ENCODE measurements around the gene WDFY4. TPM values are rescaled to one million over a fixed set of nuclear protein-coding genes. Genes with fewer than 3 reads are reported as not detected.

Gene WDFY4
- total RNA-seq, 1 donor from 2014 or later: 0.25 TPM

- no peaks in the 10 kb centered on the region for H3K36me3 ChIP-seq (ENCODE audit: insufficient read depth, low read length)
Observed at GRCh38 chr10:48907730-48908129, 223.1 kb downstream of the WDFY4 start.

DNA sequence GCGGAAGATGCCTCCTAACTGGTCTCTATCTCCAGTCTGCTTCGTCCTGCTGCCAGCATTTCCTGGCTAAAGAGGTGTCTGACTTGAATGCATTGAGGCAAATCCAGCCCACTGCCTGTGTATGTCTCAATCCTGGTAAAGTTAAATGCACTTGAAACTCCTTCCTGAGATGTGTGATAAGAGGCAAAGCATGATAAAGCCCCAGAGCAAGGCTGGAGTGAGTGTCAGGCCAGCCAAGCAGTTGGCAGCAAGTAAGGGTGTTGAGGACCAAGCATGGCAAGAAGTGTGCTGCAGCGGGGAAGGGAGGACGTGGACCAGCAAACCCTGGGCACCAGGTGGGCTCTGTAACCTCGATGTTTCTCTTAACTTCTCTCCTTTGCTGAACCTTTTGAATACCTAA lies 225.9 kb downstream of the WDFY4 start:
- Histone ChIP-seq H2AFZ (ENCODE audit: low read depth, low read length) (no peak overlapping the region), H3K27ac (ENCODE audit: low read depth, low read length) (no peak overlapping the region), H3K4me2 (ENCODE audit: low read length) (no peak overlapping the region), H3K4me1 (ENCODE audit: insufficient read depth, low read length) (no peaks in the 10 kb centered on the region), H3K9me3 (ENCODE audit: insufficient read depth, low read depth, low read length) (no peaks in the 10 kb centered on the region), H3K36me3 (ENCODE audit: insufficient read depth, low read length) (no peaks in the 10 kb centered on the region), H3K79me2 (ENCODE audit: insufficient read depth, low read length) (no peaks in the 10 kb centered on the region), H4K20me1 (ENCODE audit: insufficient read depth, low read length) (no peaks in the 10 kb centered on the region), H3K27me3 (ENCODE audit: insufficient read depth, low read length) (no peaks in the 10 kb centered on the region), H3K9ac (ENCODE audit: low read length) (no peak overlapping the region), H3K4me3 (ENCODE audit: insufficient read depth, low read depth, low read length) (no peak overlapping the region)
- Mint-ChIP-seq H3K27ac (ENCODE audit: unreplicated experiment) (no peak overlapping the region), H3K9me3 (ENCODE audit: unreplicated experiment) (no peaks in the 10 kb centered on the region), H3K4me1 (ENCODE audit: low read depth, unreplicated experiment) (no peaks in the 10 kb centered on the region), H3K27me3 (ENCODE audit: low read depth, unreplicated experiment) (peaks cover 27% of the 10 kb centered on the region), H3K4me3 (ENCODE audit: unreplicated experiment) (no peak overlapping the region), H3K36me3 (ENCODE audit: low read depth, unreplicated experiment) (no peaks in the 10 kb centered on the region)
- DNase-seq (ENCODE audit: low read depth) (no peak), FAIRE-seq (no peak)
- no peak for TF ChIP-seq EZH2 (IDR thresholded peaks at IDR 0.05; ENCODE audit: insufficient read depth, low read length)
- no peak for TF ChIP-seq CTCF (IDR thresholded peaks at IDR 0.05; ENCODE audit: insufficient read depth, low read depth, low read length)

More at GRCh38 chr10:48907730-48908129, 223.1 kb downstream of the WDFY4 start:
- Mint-ChIP-seq H3K9me3 (ENCODE audit: unreplicated experiment) (no peaks in the 10 kb centered on the region), H3K27ac (ENCODE audit: unreplicated experiment) (no peak overlapping the region), H3K27me3 (ENCODE audit: low read depth, unreplicated experiment) (peaks cover 25% of the 10 kb centered on the region), H3K36me3 (ENCODE audit: low read depth, unreplicated experiment) (no peaks in the 10 kb centered on the region), H3K4me1 (ENCODE audit: low read depth, unreplicated experiment) (no peaks in the 10 kb centered on the region), H3K4me3 (ENCODE audit: unreplicated experiment) (no peak overlapping the region)
- H4K20me1 ChIP-seq (ENCODE audit: insufficient read depth, low read length): no peaks in the 10 kb centered on the region
- TF ChIP-seq EZH2 (IDR thresholded peaks at IDR 0.05; ENCODE audit: insufficient read depth, low read length) (no peak), CTCF (IDR thresholded peaks at IDR 0.05; ENCODE audit: insufficient read depth, low read depth, low read length) (no peak)
- DNase-seq (ENCODE audit: low read depth) (no peak), FAIRE-seq (no peak)
- H3K9ac ChIP-seq (ENCODE audit: low read length): no peak overlapping the region
- H3K4me3 ChIP-seq (ENCODE audit: insufficient read depth, low read depth, low read length): no peak overlapping the region
- no peak overlapping the region for H3K27ac ChIP-seq (ENCODE audit: low read depth, low read length)
- H3K9me3 ChIP-seq (ENCODE audit: insufficient read depth, low read depth, low read length): no peaks in the 10 kb centered on the region
- H3K4me1 ChIP-seq (ENCODE audit: insufficient read depth, low read length): no peaks in the 10 kb centered on the region
- H3K27me3 ChIP-seq (ENCODE audit: insufficient read depth, low read length): no peaks in the 10 kb centered on the region
- no peak overlapping the region for H2AFZ ChIP-seq (ENCODE audit: low read depth, low read length)
- H3K4me2 ChIP-seq (ENCODE audit: low read length): no peak overlapping the region
- no peaks in the 10 kb centered on the region for H3K79me2 ChIP-seq (ENCODE audit: insufficient read depth, low read length)

DNA sequence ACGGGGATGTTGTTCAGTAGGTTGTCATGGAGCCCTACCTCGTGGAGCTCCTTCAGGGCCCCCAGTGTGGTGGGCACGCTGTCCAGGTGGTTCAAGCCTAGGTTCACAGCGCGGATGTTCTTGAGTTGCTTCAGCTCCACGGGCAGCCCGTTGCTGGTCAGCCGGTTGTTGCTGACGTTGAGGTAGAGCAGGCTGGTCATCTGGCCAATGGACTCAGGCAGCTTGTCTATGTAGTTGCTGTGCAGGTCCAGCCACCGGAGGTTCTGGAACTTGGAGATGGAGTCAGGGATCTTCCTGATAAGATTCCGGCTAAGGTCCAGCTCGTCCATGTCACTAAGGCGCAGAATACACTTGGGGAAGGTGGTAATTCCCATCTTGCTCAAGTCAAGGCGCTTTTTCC lies 229.0 kb downstream of the WDFY4 start:
- Histone ChIP-seq H3K79me2 (ENCODE audit: insufficient read depth, low read length) (no peaks in the 10 kb centered on the region), H3K4me1 (ENCODE audit: insufficient read depth, low read length) (no peaks in the 10 kb centered on the region), H3K4me3 (ENCODE audit: insufficient read depth, low read depth, low read length) (no peak overlapping the region), H3K27me3 (ENCODE audit: insufficient read depth, low read length) (no peaks in the 10 kb centered on the region), H4K20me1 (ENCODE audit: insufficient read depth, low read length) (no peaks in the 10 kb centered on the region), H3K9me3 (ENCODE audit: insufficient read depth, low read depth, low read length) (no peaks in the 10 kb centered on the region), H3K36me3 (ENCODE audit: insufficient read depth, low read length) (no peaks in the 10 kb centered on the region), H3K4me2 (ENCODE audit: low read length) (no peak overlapping the region), H3K27ac (ENCODE audit: low read depth, low read length) (no peak overlapping the region), H3K9ac (ENCODE audit: low read length) (no peak overlapping the region), H2AFZ (ENCODE audit: low read depth, low read length) (no peak overlapping the region)
- FAIRE-seq (no peak), DNase-seq (ENCODE audit: low read depth) (no peak)
- Mint-ChIP-seq H3K4me1 (ENCODE audit: low read depth, unreplicated experiment) (no peaks in the 10 kb centered on the region), H3K9me3 (ENCODE audit: unreplicated experiment) (no peaks in the 10 kb centered on the region), H3K4me3 (ENCODE audit: unreplicated experiment) (no peak overlapping the region), H3K27ac (ENCODE audit: unreplicated experiment) (no peak overlapping the region), H3K36me3 (ENCODE audit: low read depth, unreplicated experiment) (no peaks in the 10 kb centered on the region), H3K27me3 (ENCODE audit: low read depth, unreplicated experiment) (peaks cover 20% of the 10 kb centered on the region)
- TF ChIP-seq EZH2 (IDR thresholded peaks at IDR 0.05; ENCODE audit: insufficient read depth, low read length): no peak
- TF ChIP-seq CTCF (IDR thresholded peaks at IDR 0.05; ENCODE audit: insufficient read depth, low read depth, low read length): no peak

All from astrocyte (in vitro differentiated cells and primary cell).